GM18867 (cell line): ENCODE data around the gene GPX2.
"Not testable (repeated sequence)": the region's sequence is repeated elsewhere in the genome, so short reads cannot be mapped to it uniquely, and the experiment has no call there.

Source experiments
- ATAC-seq: cut with Tn5 transposase; IDR thresholded peaks from one replicate; pipeline ENCODE4 v1.9.1; 2021; ENCODE audit warnings: mild to moderate bottlenecking, moderate library complexity; ENCODE audit not compliant: unreplicated experiment

The GPX2 gene

GRCh38 chr14:64915029-64915424, 27.5 kb downstream of the GPX2 start:
- ATAC-seq: no peak

GRCh38 chr14:64914237-64915028, 28.1 kb downstream of the GPX2 start, which contains the start of gene CHURC1:
Gene CHURC1 (plus strand): TSS chr14:64914455. CDS start chr14:64914496, 41 bp downstream.
- peak; percentile 97 for ATAC-seq

GRCh38 chr14:64913477-64913876, 29.1 kb downstream of the GPX2 start:
- not testable (repeated sequence) for ATAC-seq

GRCh38 chr14:64912261-64912660, 30.3 kb downstream of the GPX2 start:
- no peak for ATAC-seq

- no peak for ATAC-seq
These were observed 31.6 kb downstream of the GPX2 start for GRCh38 chr14:64910847-64911495.

GRCh38 chr14:64906022-64906421, 36.5 kb downstream of the GPX2 start:
- ATAC-seq: no peak

- no peak for ATAC-seq
These were observed 42.6 kb downstream of the GPX2 start for GRCh38 chr14:64899958-64900357.

GRCh38 chr14:64891839-64892375, 50.6 kb downstream of the GPX2 start:
- no peak for ATAC-seq

GRCh38 chr14:64891173-64891838, 51.2 kb downstream of the GPX2 start:
- ATAC-seq: no peak

GRCh38 chr14:64889352-64889751, 53.2 kb downstream of the GPX2 start:
- no peak for ATAC-seq
